Thyroid gland (tissue), 4 donors: ENCODE measurements around the gene PPP2R5C. TPM values are rescaled to one million over a fixed set of nuclear protein-coding genes. Genes with fewer than 3 reads are reported as not detected.

Source experiments
- DNase-seq, 2 donors: peaks; one replicate each; pipeline ENCODE4 v3.0.0-alpha.2; 2019
- H3K27ac ChIP-seq, 3 donors: fragments of 200-600 bp; sonication (generic); 1 replicate in 2 of 3; 2 replicates in 1 of 3; pipeline ENCODE4 v1.5.1; 2016 to 2019; ENCODE audit warnings: mild to moderate bottlenecking in 1 of 3, moderate library complexity in 1 of 3
- H3K27me3 ChIP-seq: fragments of 200-600 bp; sonication (generic); one replicate; pipeline ENCODE4 v1.5.1; 2019
- H3K36me3 ChIP-seq, 2 donors: fragments of 200-600 bp; sonication (generic); one replicate each; pipeline ENCODE4 v1.5.1; 2016 to 2019
- H3K4me1 ChIP-seq, 2 donors: fragments of 200-600 bp; sonication (generic); one replicate each; pipeline ENCODE4 v1.5.1; 2017 to 2019
- H3K4me3 ChIP-seq, 3 donors: fragments of 200-600 bp; sonication (generic); replicated peaks in 1 of 3; 1 replicate in 2 of 3; 2 replicates in 1 of 3; pipeline ENCODE4 v1.5.1; 2016; ENCODE audit warnings: mild to moderate bottlenecking in 1 of 3
- H3K9me3 ChIP-seq: fragments of 200-600 bp; sonication (generic); one replicate; pipeline ENCODE4 v1.5.1; 2017
- CTCF ChIP-seq, 6 experiments: fragments of 200-600 bp in 3 of 6; fragments of 450-650 bp in 3 of 6; sonication (generic) in 3 of 6; IDR thresholded peaks; one replicate each; pipeline ENCODE4 v1.5.1; 2016 to 2019; ENCODE audit warnings: antibody characterized with exemption in 6 of 6, mild to moderate bottlenecking in 2 of 6, inconsistent platforms in 1 of 6, moderate library complexity in 1 of 6
- POLR2A ChIP-seq, 2 donors: fragments of 450-650 bp; IDR thresholded peaks; one replicate each; pipeline ENCODE4 v1.6.1; 2017; ENCODE audit warnings: antibody characterized with exemption in 2 of 2, mild to moderate bottlenecking in 2 of 2, moderate library complexity in 1 of 2
- WGBS, 2 donors: methylation state at CpG; one replicate each; pipeline ENCODE4 v1.1.5; 2017; 5-methylcytosine and 5-hydroxymethylcytosine counted together
- intact Hi-C: fragments of 100-400 bp; cut with DNase I; formaldehyde crosslinking; loops from one replicate; pipeline ENCODE4 v1.15.1; 2023
- total RNA-seq, 4 donors: library from RNA; depleted of rRNA; stranded (reverse); fragments of >200 nt; gene quantifications; one replicate each; pipeline ENCODE4 v1.2.3, GENCODE V29; 2016

The PPP2R5C gene
- total RNA-seq, 4 donors from 2014 or later, result 105 to 209 (median 141) TPM

GRCh38 chr14:101928415-101928841 is 166.9 kb downstream of the PPP2R5C start:
- Histone ChIP-seq H3K27me3 (no peaks in the 10 kb centered on the region), H3K4me1 (peaks cover 0 to 4% of the 10 kb centered on the region in 2 donors), H3K27ac (peak overlapping the region in 1 of 3 donors; percentile 9), H3K9me3 (no peaks in the 10 kb centered on the region), H3K36me3 (peaks cover 0 to 3% of the 10 kb centered on the region in 2 donors), H3K4me3 (no peak overlapping the region)
- WGBS, 2 donors, result 92 to 93% methylated on average over 24 of the region's 24 CpGs
- intact Hi-C loops, result no loop called here
- no peak for DNase-seq
- no peak for TF ChIP-seq CTCF (IDR thresholded peaks at IDR 0.05)
- TF ChIP-seq POLR2A (IDR thresholded peaks at IDR 0.05), result no peak

GRCh38 chr14:101929096-101929495 is 167.6 kb downstream of the PPP2R5C start:
- H3K4me1 ChIP-seq, result peaks cover 0 to 4% of the 10 kb centered on the region in 2 donors
- TF ChIP-seq CTCF (IDR thresholded peaks at IDR 0.05), result no peak
- TF ChIP-seq POLR2A (IDR thresholded peaks at IDR 0.05), result no peak
- no peak for DNase-seq
- no peak overlapping the region for H3K27ac ChIP-seq
- H3K36me3 ChIP-seq, result peaks cover 0 to 3% of the 10 kb centered on the region in 2 donors
- WGBS, 2 donors, result 95 to 98% methylated on average over 10 of the region's 10 CpGs
- no peaks in the 10 kb centered on the region for H3K27me3 ChIP-seq
- H3K4me3 ChIP-seq, result no peak overlapping the region
- intact Hi-C loops, result no loop called here
- no peaks in the 10 kb centered on the region for H3K9me3 ChIP-seq

- peaks cover 0 to 3% of the 10 kb centered on the region in 2 donors for H3K36me3 ChIP-seq
- TF ChIP-seq CTCF (IDR thresholded peaks at IDR 0.05) (no peak), POLR2A (IDR thresholded peaks at IDR 0.05) (no peak)
- H3K4me3 ChIP-seq, result no peak overlapping the region
- H3K9me3 ChIP-seq, result no peaks in the 10 kb centered on the region
- peaks cover 0 to 4% of the 10 kb centered on the region in 2 donors for H3K4me1 ChIP-seq
- no peak for DNase-seq
- WGBS, 2 donors, result 77 to 85% methylated on average over 5 to 9 of the region's 9 CpGs
- no peaks in the 10 kb centered on the region for H3K27me3 ChIP-seq
- intact Hi-C loops, result no loop called here
- no peak overlapping the region for H3K27ac ChIP-seq
Observed at GRCh38 chr14:101929946-101930345, 168.4 kb downstream of the PPP2R5C start.

- H3K27ac ChIP-seq, result no peak overlapping the region
- intact Hi-C loops, result no loop called here
- TF ChIP-seq CTCF (IDR thresholded peaks at IDR 0.05), result no peak
- WGBS, 2 donors, result 55 to 72% methylated on average over 7 of the region's 7 CpGs
- H3K9me3 ChIP-seq, result no peaks in the 10 kb centered on the region
- no peaks in the 10 kb centered on the region for H3K27me3 ChIP-seq
- peaks cover 0 to 4% of the 10 kb centered on the region in 2 donors for H3K4me1 ChIP-seq
- no peak overlapping the region for H3K4me3 ChIP-seq
- no peak for DNase-seq
- no peaks in the 10 kb centered on the region for H3K36me3 ChIP-seq
Observed at GRCh38 chr14:101932673-101933072, 171.2 kb downstream of the PPP2R5C start.

- TF ChIP-seq CTCF (IDR thresholded peaks at IDR 0.05), result no peak
- TF ChIP-seq POLR2A (IDR thresholded peaks at IDR 0.05), result no peak
- DNase-seq, result no peak
Observed at GRCh38 chr14:101933209-101933608, 171.7 kb downstream of the PPP2R5C start.

More at GRCh38 chr14:101933209-101933608, 171.7 kb downstream of the PPP2R5C start:
- Histone ChIP-seq H3K4me3 (no peak overlapping the region), H3K4me1 (peaks cover 0 to 2% of the 10 kb centered on the region in 2 donors), H3K36me3 (no peaks in the 10 kb centered on the region), H3K27me3 (no peaks in the 10 kb centered on the region), H3K9me3 (no peaks in the 10 kb centered on the region), H3K27ac (no peak overlapping the region)
- intact Hi-C loops, result no loop called here
- WGBS, 2 donors, result 81 to 88% methylated on average over 8 to 16 of the region's 16 CpGs
